ENCODE data around the gene TRIM27. TPM values are rescaled to one million over a fixed set of nuclear protein-coding genes. Genes with fewer than 3 reads are reported as not detected.
A peak's percentile ranks its signal among the peaks of the same experiment; 100 is the strongest.

The TRIM27 gene
- total RNA-seq, 1 donor from 2014 or later = 65.2 TPM

DNA sequence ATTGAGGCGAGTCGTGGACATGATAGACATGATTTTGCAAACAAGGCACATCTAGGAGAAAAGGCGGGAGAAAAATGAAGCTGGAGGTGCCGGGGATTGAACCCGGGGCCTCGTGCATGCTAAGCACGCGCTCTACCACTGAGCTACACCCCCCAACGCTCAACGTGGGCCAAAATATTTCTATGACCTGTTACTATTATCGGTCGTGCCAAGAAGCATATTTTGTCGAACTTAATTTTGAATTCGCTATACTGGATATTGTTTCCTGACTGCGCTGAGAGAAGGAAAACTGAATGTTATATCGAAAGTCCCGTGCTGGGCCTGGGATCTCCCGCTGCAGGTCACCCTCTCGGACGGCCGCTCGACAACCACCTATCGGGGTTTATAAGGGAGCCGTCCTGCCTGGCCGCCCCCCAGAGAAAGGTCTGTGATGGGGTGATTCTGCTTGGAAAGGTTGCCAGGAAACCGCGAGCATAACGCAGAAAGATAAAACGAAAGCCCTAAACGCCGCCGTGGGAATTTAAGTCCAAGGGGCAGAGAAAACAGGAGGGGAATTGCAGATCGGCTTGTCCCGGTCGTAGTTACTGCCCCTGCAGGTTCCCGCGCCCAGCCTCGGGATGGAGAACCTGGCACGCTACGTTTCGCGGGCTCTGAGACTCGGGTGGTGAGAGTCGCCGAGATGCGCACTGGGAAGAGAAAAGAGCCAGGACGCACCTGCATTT, 60.0 kb downstream of the TRIM27 start:
- Mint-ChIP-seq H3K4me3 (ENCODE audit: unreplicated experiment) (peak overlapping the region; percentile 96), H3K27ac (ENCODE audit: unreplicated experiment) (peak overlapping the region; percentile 91), H3K9me3 (ENCODE audit: unreplicated experiment) (peaks cover 31% of the 10 kb centered on the region), H3K4me1 (ENCODE audit: low read depth, unreplicated experiment) (peaks cover 5% of the 10 kb centered on the region), H3K36me3 (ENCODE audit: unreplicated experiment) (peaks cover 6% of the 10 kb centered on the region), H3K27me3 (ENCODE audit: unreplicated experiment) (peaks cover 26% of the 10 kb centered on the region)
- DNase-seq = peak; percentile 67
- no peak for TF ChIP-seq CTCF (IDR thresholded peaks at IDR 0.05; ENCODE audit: partially characterized antibody, unreplicated experiment)

- Mint-ChIP-seq H3K4me3 (ENCODE audit: unreplicated experiment) (no peak overlapping the region), H3K27me3 (ENCODE audit: unreplicated experiment) (peaks cover 26% of the 10 kb centered on the region), H3K4me1 (ENCODE audit: low read depth, unreplicated experiment) (peaks cover 5% of the 10 kb centered on the region), H3K9me3 (ENCODE audit: unreplicated experiment) (peaks cover 29% of the 10 kb centered on the region), H3K27ac (ENCODE audit: unreplicated experiment) (no peak overlapping the region), H3K36me3 (ENCODE audit: unreplicated experiment) (peaks cover 6% of the 10 kb centered on the region)
- no peak for TF ChIP-seq CTCF (IDR thresholded peaks at IDR 0.05; ENCODE audit: partially characterized antibody, unreplicated experiment)
- DNase-seq = no peak
These were observed 61.7 kb downstream of the TRIM27 start for GRCh38 chr6:28862077-28862476.

GRCh38 chr6:28861339-28861738, 62.4 kb downstream of the TRIM27 start:
- Mint-ChIP-seq H3K9me3 (ENCODE audit: unreplicated experiment) (peaks cover 29% of the 10 kb centered on the region), H3K27ac (ENCODE audit: unreplicated experiment) (no peak overlapping the region), H3K36me3 (ENCODE audit: unreplicated experiment) (peaks cover 6% of the 10 kb centered on the region), H3K27me3 (ENCODE audit: unreplicated experiment) (peaks cover 24% of the 10 kb centered on the region), H3K4me3 (ENCODE audit: unreplicated experiment) (no peak overlapping the region), H3K4me1 (ENCODE audit: low read depth, unreplicated experiment) (peaks cover 5% of the 10 kb centered on the region)
- no peak for DNase-seq
- no peak for TF ChIP-seq CTCF (IDR thresholded peaks at IDR 0.05; ENCODE audit: partially characterized antibody, unreplicated experiment)

DNA sequence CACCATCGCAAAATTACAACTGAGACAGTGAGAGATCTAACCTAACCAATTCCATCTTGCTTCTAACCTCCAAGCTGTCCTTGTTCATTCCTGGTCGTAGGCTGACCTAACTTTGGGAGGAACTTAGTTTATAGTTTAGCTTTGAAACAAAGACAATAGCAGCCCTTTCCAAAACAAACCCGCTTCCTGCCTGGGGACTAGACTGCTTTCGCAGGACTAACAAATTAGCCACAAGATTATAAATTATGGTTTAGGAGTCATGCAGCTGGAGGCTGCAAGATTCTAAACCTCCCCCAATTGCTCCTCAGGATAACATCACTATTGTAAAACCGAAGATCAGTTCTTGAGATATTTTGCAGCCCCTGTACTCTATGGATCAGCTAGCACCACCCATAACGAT, 63.2 kb downstream of the TRIM27 start:
- Mint-ChIP-seq H3K9me3 (ENCODE audit: unreplicated experiment) (peaks cover 27% of the 10 kb centered on the region), H3K4me1 (ENCODE audit: low read depth, unreplicated experiment) (peaks cover 5% of the 10 kb centered on the region), H3K36me3 (ENCODE audit: unreplicated experiment) (peaks cover 6% of the 10 kb centered on the region), H3K4me3 (ENCODE audit: unreplicated experiment) (no peak overlapping the region), H3K27ac (ENCODE audit: unreplicated experiment) (no peak overlapping the region), H3K27me3 (ENCODE audit: unreplicated experiment) (peaks cover 19% of the 10 kb centered on the region)
- TF ChIP-seq CTCF (IDR thresholded peaks at IDR 0.05; ENCODE audit: partially characterized antibody, unreplicated experiment) = no peak
- DNase-seq = no peak

DNA sequence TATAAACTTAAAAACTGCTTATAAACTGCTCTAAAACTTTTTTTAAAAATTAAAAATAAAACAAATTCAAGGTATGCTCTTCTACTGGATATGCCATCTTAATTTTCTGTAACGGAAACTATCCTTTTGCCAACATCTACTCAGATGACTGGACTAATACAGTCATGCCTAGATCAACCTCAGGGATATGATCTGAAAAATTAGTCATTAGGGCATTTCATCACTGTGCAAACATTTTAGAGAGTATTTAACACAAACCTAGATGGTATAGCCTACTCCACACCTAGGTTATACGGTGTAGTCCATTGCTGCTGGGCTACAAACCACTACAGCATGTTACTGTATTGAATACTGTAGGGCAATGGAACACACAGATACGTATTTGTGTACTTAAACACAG, 64.8 kb downstream of the TRIM27 start:
- TF ChIP-seq CTCF (IDR thresholded peaks at IDR 0.05; ENCODE audit: partially characterized antibody, unreplicated experiment) = no peak
- Mint-ChIP-seq H3K4me1 (ENCODE audit: low read depth, unreplicated experiment) (peaks cover 2% of the 10 kb centered on the region), H3K4me3 (ENCODE audit: unreplicated experiment) (no peak overlapping the region), H3K36me3 (ENCODE audit: unreplicated experiment) (peaks cover 6% of the 10 kb centered on the region), H3K9me3 (ENCODE audit: unreplicated experiment) (peaks cover 15% of the 10 kb centered on the region), H3K27me3 (ENCODE audit: unreplicated experiment) (peaks cover 8% of the 10 kb centered on the region), H3K27ac (ENCODE audit: unreplicated experiment) (no peak overlapping the region)
- DNase-seq = no peak
